ENCODE measurements around the gene EHD4. TPM values are rescaled to one million over a fixed set of nuclear protein-coding genes. Genes with fewer than 3 reads are reported as not detected.

Gene EHD4
- total and polyA plus RNA-seq, 9 donors = 8.8 to 23.3 (median 13.7) TPM

DNA sequence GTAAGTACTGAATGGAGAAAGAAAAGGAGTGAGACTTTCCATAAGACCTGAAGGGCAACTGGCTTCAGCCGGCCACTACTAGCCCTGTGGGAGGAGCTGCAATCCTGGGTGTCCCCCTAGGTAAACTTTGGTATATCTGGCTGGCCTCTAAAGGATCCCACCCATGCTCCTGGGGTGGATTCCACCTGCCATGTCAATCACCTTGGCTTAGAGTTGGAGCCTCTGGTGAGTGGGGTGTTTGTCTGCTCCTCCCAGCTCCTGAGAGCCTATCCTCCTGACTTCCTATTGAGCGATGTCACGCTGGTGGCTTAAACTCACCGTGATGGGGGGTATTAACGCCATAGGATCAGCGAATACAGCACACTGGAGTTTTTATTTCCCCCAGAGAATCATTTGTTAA, 81.1 kb downstream of the EHD4 start:
- Histone ChIP-seq H3K9me3 (no peaks in the 10 kb centered on the region), H3K4me3 (no peak overlapping the region), H3K27me3 (no peaks in the 10 kb centered on the region), H3K4me1 (ENCODE audit: insufficient read depth) (peaks cover 12% of the 10 kb centered on the region), H3K36me3 (no peaks in the 10 kb centered on the region), H3K27ac (no peak overlapping the region)
- intact Hi-C loops (cut with DNase I) = no loop called here
- no peak for DNase-seq
- TF ChIP-seq CTCF (IDR thresholded peaks at IDR 0.05) = no peak
- TF ChIP-seq POLR2A (IDR thresholded peaks at IDR 0.05) = no peak
- TF ChIP-seq EP300 (IDR thresholded peaks at IDR 0.05) = no peak
- WGBS, 3 donors = 86 to 94% (median 91%) methylated on average over 6 of the region's 6 CpGs

GRCh38 chr15:41890050-41890690, 82.2 kb downstream of the EHD4 start:
- H3K4me1 ChIP-seq (ENCODE audit: insufficient read depth) = peaks cover 12% of the 10 kb centered on the region
- H3K27me3 ChIP-seq = no peaks in the 10 kb centered on the region
- WGBS, 3 donors = 83 to 95% (median 94%) methylated on average over 6 of the region's 6 CpGs
- H3K9me3 ChIP-seq = no peaks in the 10 kb centered on the region
- no peak overlapping the region for H3K4me3 ChIP-seq
- no peak for DNase-seq
- no peak for TF ChIP-seq POLR2A (IDR thresholded peaks at IDR 0.05)
- TF ChIP-seq EP300 (IDR thresholded peaks at IDR 0.05) = no peak
- TF ChIP-seq CTCF (IDR thresholded peaks at IDR 0.05) = no peak
- intact Hi-C loops (cut with DNase I) = no loop called here
- no peaks in the 10 kb centered on the region for H3K36me3 ChIP-seq
- H3K27ac ChIP-seq = no peak overlapping the region

DNA sequence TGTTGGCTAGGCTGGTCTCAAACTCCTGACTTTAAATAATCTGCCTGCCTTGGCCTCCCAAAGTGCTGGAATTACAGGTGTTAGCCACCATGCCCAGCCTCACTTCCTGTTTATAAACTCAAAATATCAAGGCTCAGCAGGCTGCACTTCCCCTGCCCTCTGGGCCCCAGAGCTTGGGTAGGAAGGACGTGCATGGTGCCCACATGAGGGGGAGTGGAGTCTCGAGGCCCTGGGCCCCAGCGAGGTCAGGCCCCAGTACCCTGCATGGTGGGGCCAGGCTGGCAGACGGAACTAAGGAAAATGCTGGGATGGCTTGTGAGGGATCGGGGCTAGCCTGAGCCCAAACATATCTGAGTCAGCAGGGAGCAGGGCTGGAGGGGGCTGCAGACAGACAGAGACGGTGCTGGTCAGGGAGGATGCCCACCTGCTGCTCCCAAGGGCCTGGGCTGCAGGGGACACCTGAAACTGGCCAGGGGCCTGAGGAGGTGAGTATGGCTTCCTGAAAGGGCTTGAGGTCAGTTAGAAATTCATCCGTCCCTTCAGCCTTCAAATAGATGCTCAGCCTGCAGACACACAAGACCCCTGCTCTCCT, 83.6 kb downstream of the EHD4 start:
- Histone ChIP-seq H3K27me3 (no peaks in the 10 kb centered on the region), H3K36me3 (no peaks in the 10 kb centered on the region), H3K9me3 (no peaks in the 10 kb centered on the region), H3K27ac (no peak overlapping the region), H3K4me1 (ENCODE audit: insufficient read depth) (no peaks in the 10 kb centered on the region), H3K4me3 (no peak overlapping the region)
- no peak for TF ChIP-seq CTCF (IDR thresholded peaks at IDR 0.05)
- no peak for TF ChIP-seq POLR2A (IDR thresholded peaks at IDR 0.05)
- no peak for TF ChIP-seq EP300 (IDR thresholded peaks at IDR 0.05)
- 85 to 91% (median 86%) methylated on average over 7 of the region's 7 CpGs for WGBS, 3 donors
- intact Hi-C loops (cut with DNase I) = no loop called here
- no peak for DNase-seq

- Histone ChIP-seq H3K27me3 (no peaks in the 10 kb centered on the region), H3K36me3 (no peaks in the 10 kb centered on the region), H3K4me1 (ENCODE audit: insufficient read depth) (peaks cover 4% of the 10 kb centered on the region), H3K9me3 (no peaks in the 10 kb centered on the region), H3K27ac (no peak overlapping the region), H3K4me3 (no peak overlapping the region)
- TF ChIP-seq EP300 (IDR thresholded peaks at IDR 0.05) = no peak
- TF ChIP-seq POLR2A (IDR thresholded peaks at IDR 0.05) = no peak
- no peak for TF ChIP-seq CTCF (IDR thresholded peaks at IDR 0.05)
- DNase-seq = no peak
- whole genome bisulfite sequencing, 3 donors = 82 to 90% (median 84%) methylated on average over 9 of the region's 9 CpGs
- intact Hi-C loops (cut with DNase I) = no loop called here
Measured at GRCh38 chr15:41887893-41888292, 84.5 kb downstream of the EHD4 start.

Measured in ovary (tissue), 9 donors.